Fibroblast of skin of left quadriceps (primary cell): ENCODE measurements around the gene GABRB1.
A peak's percentile ranks its signal among the peaks of the same experiment; 100 is the strongest.

Experiments used
- DNase-seq, 2 experiments: peaks; one replicate each; pipeline ENCODE4 v3.0.0-alpha.2; 2013; ENCODE audit warnings: low read depth in 2 of 2

GABRB1 gene

DNA sequence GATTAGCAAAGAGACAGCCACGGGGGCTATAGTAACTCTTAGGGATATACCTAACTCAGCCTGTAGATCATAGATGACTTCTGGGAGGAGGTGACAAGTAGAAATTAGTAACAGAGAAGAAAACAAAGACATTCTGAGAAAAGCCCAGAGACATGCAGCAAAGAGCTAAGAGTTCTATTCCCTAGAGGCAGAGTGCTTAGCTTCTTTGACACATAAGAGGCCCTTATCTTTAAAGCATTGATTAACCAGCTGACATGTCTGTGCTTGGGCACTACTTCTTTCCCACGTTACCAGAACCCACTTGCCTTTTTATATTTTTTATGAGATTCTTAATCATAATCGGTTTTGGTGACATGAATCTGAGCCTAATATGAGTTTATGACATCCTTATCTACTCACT, 179.5 kb downstream of the GABRB1 start:
- no peak for DNase-seq

DNA sequence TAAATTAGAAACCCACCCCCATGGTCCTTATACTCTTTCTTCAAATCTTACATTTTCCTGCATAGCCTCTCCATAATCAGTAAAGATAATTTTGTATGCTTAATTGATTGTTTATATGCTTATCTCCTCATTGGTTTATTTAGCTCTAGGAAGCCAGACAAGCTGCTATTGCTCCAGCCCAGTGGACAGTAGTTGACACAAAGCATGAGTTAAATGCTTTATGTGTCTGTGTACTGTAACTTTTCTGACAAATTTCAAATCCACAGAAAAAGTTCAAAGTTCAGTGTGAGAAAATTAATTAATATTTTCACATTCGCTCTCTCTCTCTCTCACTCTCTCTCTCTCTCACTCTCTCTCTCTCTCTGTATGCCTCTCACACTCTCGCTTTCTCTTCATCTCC, 181.7 kb downstream of the GABRB1 start:
- no peak for DNase-seq

- DNase-seq: no peak
These were observed 182.2 kb downstream of the GABRB1 start for GRCh38 chr4:47213539-47213938.

GRCh38 chr4:47213971-47214370, 182.6 kb downstream of the GABRB1 start:
- peak; percentile 67 to 68 for DNase-seq

- DNase-seq: no peak
These were observed 184.4 kb downstream of the GABRB1 start for GRCh38 chr4:47215759-47216158.

DNA sequence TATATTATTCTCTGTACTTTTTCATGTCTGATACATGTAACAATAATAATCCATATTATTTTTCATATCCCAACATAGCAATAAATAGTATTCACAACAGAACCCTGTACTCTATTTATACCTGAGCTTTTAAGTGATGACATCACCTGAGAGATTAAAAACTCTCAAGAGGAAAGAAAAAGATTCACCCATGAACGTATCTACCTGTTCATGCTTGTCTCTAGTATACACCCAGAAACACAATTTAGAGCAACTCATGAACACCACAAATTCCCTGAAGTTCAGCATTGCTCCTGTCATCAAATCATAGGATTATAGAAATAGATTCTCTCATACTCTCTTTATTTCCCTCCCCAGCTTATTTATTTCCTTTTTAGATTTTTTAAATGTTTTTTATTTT, 185.9 kb downstream of the GABRB1 start:
- no peak for DNase-seq

GRCh38 chr4:47217884-47218283, 186.5 kb downstream of the GABRB1 start:
- DNase-seq: no peak

GRCh38 chr4:47218631-47219030, 187.3 kb downstream of the GABRB1 start:
- no peak for DNase-seq

DNA sequence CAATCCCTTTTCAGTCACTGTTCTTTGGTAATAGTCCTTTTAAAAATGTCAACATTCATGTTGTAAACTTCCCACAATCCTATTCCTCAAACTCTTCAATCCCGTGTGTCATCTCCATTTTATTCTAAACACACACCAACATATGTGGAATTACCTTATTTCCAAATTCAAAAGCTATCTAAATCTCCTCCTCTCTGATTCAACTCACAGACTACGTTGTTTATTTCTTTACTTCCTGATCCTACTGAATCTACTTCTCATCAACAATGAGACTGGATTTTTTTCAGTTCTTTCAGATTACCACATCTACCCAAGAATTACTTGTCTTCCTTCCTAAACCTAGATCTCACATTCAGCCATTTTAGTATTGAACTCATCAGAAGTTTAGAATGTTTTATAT, 188.2 kb downstream of the GABRB1 start:
- DNase-seq: no peak

- DNase-seq: peak; percentile 41 to 46
These were observed 190.4 kb downstream of the GABRB1 start for GRCh38 chr4:47221721-47222120.

DNA sequence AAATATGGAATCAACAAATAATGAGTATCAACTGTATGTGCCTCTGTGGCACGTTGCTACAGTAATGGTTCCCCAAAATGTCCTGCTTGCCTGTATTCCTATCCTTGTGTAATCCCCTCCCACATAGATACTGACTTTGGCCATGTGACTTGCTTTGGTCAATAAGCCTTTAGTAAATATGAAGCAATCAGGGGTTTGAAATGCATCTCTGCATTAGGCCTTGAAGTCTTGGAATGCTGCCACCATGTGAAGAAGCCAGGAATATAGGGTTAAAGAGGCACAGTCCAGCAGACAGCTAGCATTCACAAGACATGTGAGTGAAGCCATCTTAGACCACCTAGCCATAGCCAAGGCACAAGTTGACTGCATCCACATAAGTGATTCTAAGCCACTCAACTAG, 190.9 kb downstream of the GABRB1 start:
- no peak for DNase-seq

GRCh38 chr4:47224361-47224760, 193.0 kb downstream of the GABRB1 start:
- no peak for DNase-seq

DNA sequence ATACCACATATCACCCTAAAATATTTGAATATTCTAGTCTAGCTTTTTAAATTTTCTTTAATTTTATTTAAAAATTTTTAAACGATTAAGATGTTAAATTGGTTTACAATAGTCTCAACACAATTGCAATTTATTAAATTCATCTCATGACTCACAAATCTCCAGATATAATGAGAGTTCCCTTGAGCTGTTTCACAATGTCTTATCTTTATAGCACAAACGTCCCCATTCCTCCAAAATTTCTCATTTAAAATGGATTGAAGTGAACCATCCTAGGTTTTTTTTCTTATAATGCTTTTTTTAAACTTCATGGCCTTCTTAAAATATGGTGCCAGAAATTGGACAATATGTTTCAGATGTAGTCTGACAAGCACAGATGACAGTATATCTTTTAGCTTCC, 204.4 kb downstream of the GABRB1 start:
- no peak for DNase-seq

DNA sequence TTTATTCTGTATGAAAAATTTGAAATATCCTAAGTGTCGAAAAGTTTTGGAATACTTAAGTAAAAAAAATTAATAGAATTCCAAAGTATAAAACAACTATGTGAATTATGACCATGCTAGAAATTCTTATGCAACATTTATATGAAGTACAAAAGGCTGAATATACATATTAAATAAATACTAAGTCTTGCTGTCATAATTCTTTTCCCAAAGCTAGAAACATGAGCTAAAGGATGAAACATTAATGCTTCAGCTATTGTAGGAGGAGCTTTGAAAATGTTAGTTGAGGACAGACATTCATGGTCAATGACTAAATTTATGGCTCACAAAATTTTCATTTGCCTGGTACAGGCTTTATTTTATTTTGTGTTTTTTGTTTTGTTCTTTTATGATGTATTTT, 207.3 kb downstream of the GABRB1 start:
- peak; percentile 30 for DNase-seq

GRCh38 chr4:47239649-47240048, 208.3 kb downstream of the GABRB1 start:
- no peak for DNase-seq

DNA sequence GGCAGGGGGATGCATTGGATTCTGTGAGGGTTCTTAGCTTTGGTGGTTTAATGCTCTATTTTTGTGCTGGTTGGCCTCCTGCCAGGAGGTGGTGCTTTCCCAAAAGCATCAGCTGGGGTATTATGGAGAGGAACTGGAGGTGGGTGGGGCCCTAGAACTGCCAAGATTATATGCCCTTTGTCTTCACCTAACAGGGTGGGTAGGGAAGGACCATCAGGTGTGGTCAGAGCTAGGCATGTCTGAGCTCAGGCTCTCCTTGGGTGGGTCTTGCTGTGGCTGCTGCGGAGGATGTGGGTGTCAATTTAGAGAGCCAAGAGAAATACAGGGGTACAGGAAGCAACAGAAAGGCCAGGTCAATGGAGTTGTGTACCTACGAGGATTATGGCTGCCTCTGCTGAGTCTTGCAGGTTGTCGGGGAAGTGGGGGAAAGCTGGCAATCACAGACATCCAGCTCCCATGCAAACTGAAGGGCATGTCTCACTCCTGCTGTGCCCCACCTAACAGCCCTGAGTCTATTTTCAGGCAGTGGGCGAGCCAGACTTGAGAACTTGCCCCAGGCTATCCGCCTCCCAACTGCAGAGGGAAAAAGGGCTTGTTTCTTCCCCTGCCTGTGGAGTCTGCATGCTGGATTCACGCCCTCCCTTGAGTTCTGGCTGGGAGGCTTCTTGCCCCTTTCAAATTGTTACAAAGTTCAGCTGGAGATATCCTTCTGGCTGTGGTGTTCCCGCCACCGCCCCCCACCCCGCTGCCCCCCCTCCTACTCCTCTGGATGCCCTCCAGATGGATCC, 220.2 kb downstream of the GABRB1 start:
- DNase-seq: no peak

- DNase-seq: no peak
These were observed 232.4 kb downstream of the GABRB1 start for GRCh38 chr4:47263721-47264120.

DNA sequence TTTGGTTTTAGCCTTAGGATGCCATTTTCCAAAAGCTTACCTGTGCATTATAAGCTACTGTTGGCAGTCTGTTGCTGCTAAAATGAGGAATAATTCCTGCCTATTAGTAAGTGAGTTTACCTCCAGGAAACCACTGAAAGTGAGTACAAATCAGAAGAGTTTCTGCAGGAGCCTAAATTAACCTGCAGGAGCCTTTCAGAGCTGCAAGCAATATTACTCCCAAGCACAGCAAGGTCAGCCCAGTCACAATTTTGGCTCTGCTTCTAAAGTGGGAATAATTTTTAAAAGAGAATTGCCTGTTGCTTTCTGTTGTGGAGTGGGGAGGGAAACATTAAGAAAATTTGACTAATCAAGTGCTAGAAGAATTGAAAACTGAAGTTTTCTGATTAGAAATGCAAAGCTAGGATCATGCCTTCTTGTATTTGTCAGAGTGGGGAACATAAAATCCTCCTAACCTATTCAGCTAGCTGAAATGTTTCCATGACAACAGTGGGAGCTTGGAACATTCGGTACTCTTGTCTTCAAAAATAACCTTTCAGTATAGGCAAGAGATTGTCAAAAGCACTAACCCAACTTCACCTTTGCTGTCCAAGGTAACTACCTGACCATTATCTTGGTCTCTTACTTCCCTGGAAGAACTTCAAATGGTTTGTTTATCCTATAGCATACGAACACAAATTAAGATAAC, 239.0 kb downstream of the GABRB1 start:
- DNase-seq: no peak

GRCh38 chr4:47271291-47271690, 239.9 kb downstream of the GABRB1 start:
- no peak for DNase-seq

DNA sequence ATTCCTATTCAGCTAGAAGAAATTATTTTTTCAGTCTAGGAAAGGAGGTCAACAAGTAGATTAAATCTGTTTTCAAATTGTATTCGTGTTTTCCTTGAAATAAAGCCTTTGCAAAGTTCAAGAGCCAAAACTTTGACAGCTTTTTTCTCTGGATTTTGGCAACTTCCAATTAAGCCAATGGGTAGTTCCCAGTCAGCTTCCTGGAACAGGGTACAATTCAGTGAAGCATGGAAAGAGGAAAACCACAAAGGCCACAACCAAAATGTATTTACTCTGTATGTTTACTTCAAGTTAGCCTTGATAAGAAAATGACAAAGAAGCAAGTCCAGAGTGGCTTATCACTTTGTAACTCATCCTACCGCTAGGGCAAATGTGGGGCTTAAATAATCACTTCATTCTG, 243.5 kb downstream of the GABRB1 start:
- DNase-seq: no peak

- no peak for DNase-seq
These were observed 244.2 kb downstream of the GABRB1 start for GRCh38 chr4:47275595-47275994.

- DNase-seq: no peak
These were observed 247.3 kb downstream of the GABRB1 start for GRCh38 chr4:47278631-47279030.

- DNase-seq: peak; percentile 1 to 4
These were observed 256.4 kb downstream of the GABRB1 start for GRCh38 chr4:47287735-47288134.
